ENCODE results near the gene TH.

DNA sequence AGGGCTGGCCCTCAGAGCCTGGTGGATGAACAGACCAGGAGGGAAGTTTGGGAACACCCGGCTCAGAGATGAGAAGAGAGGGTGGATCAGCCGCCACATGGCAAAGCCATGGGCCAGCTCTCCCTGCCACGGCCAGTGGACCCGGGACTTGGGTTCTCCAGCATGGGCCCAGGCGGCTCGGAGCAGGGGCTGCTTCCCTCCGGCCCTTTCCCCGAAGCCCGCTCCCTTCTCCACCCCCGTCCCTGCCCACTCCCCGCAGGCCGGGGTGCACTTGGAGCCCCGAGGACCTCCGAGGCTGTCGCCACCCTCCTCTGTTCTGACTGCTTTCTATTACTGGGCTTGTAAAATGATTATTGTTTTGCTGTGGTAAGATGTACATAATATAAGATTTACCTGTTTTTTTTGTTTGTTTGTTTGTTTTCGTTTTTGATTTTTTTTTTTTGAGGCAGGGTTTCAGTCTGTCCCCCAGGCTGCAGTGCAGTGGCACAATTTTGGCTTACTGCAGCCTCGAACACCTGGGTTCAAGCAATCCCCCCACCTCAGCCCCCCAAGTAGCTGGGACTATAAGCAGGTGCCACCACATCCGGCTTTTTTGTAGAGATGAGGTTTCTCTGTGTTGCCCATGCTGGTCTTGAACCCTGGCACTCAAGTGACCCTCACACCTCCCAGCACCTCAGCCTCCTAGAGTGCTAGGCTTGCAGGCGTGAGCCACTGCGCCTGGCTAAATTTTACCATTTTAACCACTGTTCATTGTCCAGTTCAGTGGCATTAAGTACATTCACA lies 11.3 kb upstream of the TH start:
- TF ChIP-seq, protein P1, sequence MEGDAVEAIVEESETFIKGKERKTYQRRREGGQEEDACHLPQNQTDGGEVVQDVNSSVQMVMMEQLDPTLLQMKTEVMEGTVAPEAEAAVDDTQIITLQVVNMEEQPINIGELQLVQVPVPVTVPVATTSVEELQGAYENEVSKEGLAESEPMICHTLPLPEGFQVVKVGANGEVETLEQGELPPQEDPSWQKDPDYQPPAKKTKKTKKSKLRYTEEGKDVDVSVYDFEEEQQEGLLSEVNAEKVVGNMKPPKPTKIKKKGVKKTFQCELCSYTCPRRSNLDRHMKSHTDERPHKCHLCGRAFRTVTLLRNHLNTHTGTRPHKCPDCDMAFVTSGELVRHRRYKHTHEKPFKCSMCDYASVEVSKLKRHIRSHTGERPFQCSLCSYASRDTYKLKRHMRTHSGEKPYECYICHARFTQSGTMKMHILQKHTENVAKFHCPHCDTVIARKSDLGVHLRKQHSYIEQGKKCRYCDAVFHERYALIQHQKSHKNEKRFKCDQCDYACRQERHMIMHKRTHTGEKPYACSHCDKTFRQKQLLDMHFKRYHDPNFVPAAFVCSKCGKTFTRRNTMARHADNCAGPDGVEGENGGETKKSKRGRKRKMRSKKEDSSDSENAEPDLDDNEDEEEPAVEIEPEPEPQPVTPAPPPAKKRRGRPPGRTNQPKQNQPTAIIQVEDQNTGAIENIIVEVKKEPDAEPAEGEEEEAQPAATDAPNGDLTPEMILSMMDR (conservative IDR thresholded peaks at IDR 0.05; ENCODE audit: low read depth, low read length): no peak
- TF ChIP-seq POLR2A (IDR thresholded peaks at IDR 0.05; ENCODE audit: low read depth, low read length): no peak
- TF ChIP-seq, protein P2, sequence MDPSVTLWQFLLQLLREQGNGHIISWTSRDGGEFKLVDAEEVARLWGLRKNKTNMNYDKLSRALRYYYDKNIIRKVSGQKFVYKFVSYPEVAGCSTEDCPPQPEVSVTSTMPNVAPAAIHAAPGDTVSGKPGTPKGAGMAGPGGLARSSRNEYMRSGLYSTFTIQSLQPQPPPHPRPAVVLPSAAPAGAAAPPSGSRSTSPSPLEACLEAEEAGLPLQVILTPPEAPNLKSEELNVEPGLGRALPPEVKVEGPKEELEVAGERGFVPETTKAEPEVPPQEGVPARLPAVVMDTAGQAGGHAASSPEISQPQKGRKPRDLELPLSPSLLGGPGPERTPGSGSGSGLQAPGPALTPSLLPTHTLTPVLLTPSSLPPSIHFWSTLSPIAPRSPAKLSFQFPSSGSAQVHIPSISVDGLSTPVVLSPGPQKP (IDR thresholded peaks at IDR 0.05; ENCODE audit: borderline replicate concordance, low read depth, low read length): no peak
- TF ChIP-seq CEBPB (IDR thresholded peaks at IDR 0.05; ENCODE audit: low read depth, low read length): no peak
